H1 (cell line): ENCODE results near the gene KCNMA1. TPM values are rescaled to one million over a fixed set of nuclear protein-coding genes. Genes with fewer than 3 reads are reported as not detected.

Source experiments
- CTCF ChIA-PET: fragments of 300-600 bp; sonication (Branson Sonifier 250); formaldehyde crosslinking; loops from one replicate; lab custom pipeline; 2021; ENCODE audit not compliant: partially characterized antibody; lab: Charles Lee
- POLR2A ChIA-PET: fragments of 300-600 bp; sonication (Branson Sonifier 250); formaldehyde crosslinking; loops from one replicate; lab custom pipeline; 2021; ENCODE audit warnings: inconsistent platforms; ENCODE audit not compliant: partially characterized antibody; lab: Charles Lee
- DNase-seq, 2 experiments: peaks; one replicate each; pipeline versions ENCODE4 v3.0.0 to v3.0.0-alpha.2; 2010 to 2022; ENCODE audit warnings: low spot score in 2 of 2, low read depth in 1 of 2, mixed read lengths in 1 of 2
- FAIRE-seq: peaks from 2 replicates; lab custom pipeline; 2011; peaks lifted over from hg19 to GRCh38; lab: Jason Lieb, UNC
- H2AFZ ChIP-seq: 2 replicates; pipeline ENCODE4 v1.8.1; 2012; ENCODE audit warnings: low read length, inconsistent platforms
- H2AK5ac ChIP-seq: 2 replicates; pipeline ENCODE4 v1.6.1; 2013; ENCODE audit warnings: low read depth, low read length
- H2BK120ac ChIP-seq: replicated peaks from 2 replicates; pipeline ENCODE3; 2013; ENCODE audit warnings: low read depth, low read length, inconsistent platforms
- H2BK12ac ChIP-seq: 2 replicates; pipeline ENCODE4 v1.6.1; 2013; ENCODE audit warnings: low read depth, low read length
- H2BK15ac ChIP-seq: 2 replicates; pipeline ENCODE4 v1.6.1; 2013; ENCODE audit warnings: low read length
- H2BK20ac ChIP-seq: 2 replicates; pipeline ENCODE4 v1.6.1; 2013; ENCODE audit warnings: low read length
- H2BK5ac ChIP-seq: 2 replicates; pipeline ENCODE4 v1.6.1; 2013; ENCODE audit warnings: low read depth, low read length
- H3K14ac ChIP-seq: 2 replicates; pipeline ENCODE4 v1.6.1; 2013; ENCODE audit warnings: inconsistent platforms; ENCODE audit not compliant: insufficient read length
- H3K18ac ChIP-seq: 2 replicates; pipeline ENCODE4 v1.6.1; 2013; ENCODE audit warnings: low read length; ENCODE audit errors: extremely low read depth
- H3K23ac ChIP-seq: 2 replicates; pipeline ENCODE4 v1.6.1; 2013; ENCODE audit warnings: inconsistent platforms; ENCODE audit not compliant: insufficient read length
- H3K23me2 ChIP-seq: 2 replicates; pipeline ENCODE4 v1.6.1; 2013; ENCODE audit warnings: low read depth, low read length
- H3K27ac ChIP-seq: 2 replicates; pipeline ENCODE4 v1.6.1; 2011; ENCODE audit warnings: low read depth, low read length, inconsistent platforms
- H3K27me3 ChIP-seq, 4 experiments: replicated peaks in 1 of 4; 1 replicate in 1 of 4; 2 replicates in 3 of 4; pipeline versions ENCODE4 v1.6.1 to v1.8.1; 2011 to 2013; ENCODE audit warnings: low read length in 3 of 4, mild to moderate bottlenecking in 3 of 4, inconsistent platforms in 2 of 4, mixed read lengths in 2 of 4, moderate library complexity in 1 of 4; ENCODE audit not compliant: control insufficient read depth in 3 of 4, insufficient read depth in 3 of 4; ENCODE audit errors: extremely low read depth in 1 of 4
- H3K36me3 ChIP-seq, 4 experiments: 2 replicates each; pipeline versions ENCODE4 v1.6.1 to v1.8.1; 2011 to 2013; ENCODE audit warnings: mild to moderate bottlenecking in 4 of 4, low read length in 3 of 4, moderate library complexity in 2 of 4, control low read depth in 1 of 4, inconsistent platforms in 1 of 4; ENCODE audit not compliant: insufficient read depth in 4 of 4, control insufficient read depth in 2 of 4
- H3K4ac ChIP-seq: replicated peaks from 2 replicates; pipeline ENCODE3; 2013; ENCODE audit warnings: low read length, low read depth, mixed read lengths, inconsistent platforms; ENCODE audit not compliant: insufficient read length
- H3K4me1 ChIP-seq, 4 experiments: replicated peaks in 1 of 4; 1 replicate in 1 of 4; 2 replicates in 3 of 4; pipeline versions ENCODE4 v1.6.1 to v1.8.1; 2011 to 2013; ENCODE audit warnings: low read length in 3 of 4, inconsistent platforms in 2 of 4, mixed read lengths in 1 of 4; ENCODE audit not compliant: insufficient read depth in 4 of 4, control insufficient read depth in 3 of 4
- H3K4me2 ChIP-seq, 2 experiments: 2 replicates each; pipeline versions ENCODE4 v1.6.1 to v1.8.1; 2011 to 2013; ENCODE audit warnings: low read depth in 2 of 2, low read length in 2 of 2, control low read depth in 1 of 2, inconsistent platforms in 1 of 2, mild to moderate bottlenecking in 1 of 2; ENCODE audit not compliant: insufficient read depth in 1 of 2
- H3K4me3 ChIP-seq, 4 experiments: fragments of 200-600, 300-600 bp in 1 of 4; sonication (generic), shearing (Covaris generic), sonication (Bioruptor Twin) in 1 of 4; 2 replicates each; pipeline versions ENCODE4 v1.5.1 to v1.8.1; 2011 to 2016; ENCODE audit warnings: low read length in 4 of 4, low read depth in 3 of 4, control low read depth in 2 of 4, inconsistent platforms in 2 of 4, mild to moderate bottlenecking in 2 of 4, mixed read lengths in 1 of 4, moderate library complexity in 1 of 4; ENCODE audit not compliant: insufficient read depth in 2 of 4; ENCODE audit errors: extremely low read depth in 1 of 4
- H3K56ac ChIP-seq: replicated peaks from 2 replicates; pipeline ENCODE3; 2013; ENCODE audit warnings: low read depth, mild to moderate bottlenecking, mixed read lengths, low read length, inconsistent platforms; ENCODE audit not compliant: insufficient read length
- H3K79me1 ChIP-seq: 2 replicates; pipeline ENCODE4 v1.6.1; 2013; ENCODE audit warnings: low read depth, low read length, control low read depth
- H3K79me2 ChIP-seq, 2 experiments: 2 replicates each; pipeline versions ENCODE4 v1.6.1 to v1.8.1; 2012 to 2013; ENCODE audit warnings: low read length in 2 of 2, mild to moderate bottlenecking in 2 of 2, inconsistent platforms in 1 of 2; ENCODE audit not compliant: insufficient read depth in 2 of 2, control insufficient read depth in 1 of 2
- H3K9ac ChIP-seq, 4 experiments: replicated peaks in 1 of 4; 1 replicate in 1 of 4; 2 replicates in 3 of 4; pipeline versions ENCODE4 v1.6.1 to v1.8.1; 2011 to 2013; ENCODE audit warnings: low read depth in 3 of 4, low read length in 3 of 4, control low read depth in 2 of 4, mild to moderate bottlenecking in 2 of 4, moderate library complexity in 2 of 4, inconsistent platforms in 1 of 4; ENCODE audit errors: extremely low read depth in 1 of 4
- H3K9me3 ChIP-seq, 2 experiments: 2 replicates each; pipeline versions ENCODE4 v1.6.1 to v1.8.1; 2012 to 2013; ENCODE audit warnings: mild to moderate bottlenecking in 2 of 2, moderate library complexity in 2 of 2, control low read depth in 1 of 2, inconsistent platforms in 1 of 2, low read depth in 1 of 2, low read length in 1 of 2, mixed read lengths in 1 of 2; ENCODE audit not compliant: insufficient read depth in 2 of 2
- H4K20me1 ChIP-seq, 2 experiments: replicated peaks in 1 of 2; 2 replicates each; pipeline versions ENCODE3 to v1.8.1; 2011 to 2013; ENCODE audit warnings: inconsistent platforms in 2 of 2, low read length in 2 of 2, mild to moderate bottlenecking in 1 of 2; ENCODE audit not compliant: insufficient read depth in 2 of 2, control insufficient read depth in 1 of 2
- H4K5ac ChIP-seq: 2 replicates; pipeline ENCODE4 v1.6.1; 2013; ENCODE audit warnings: low read length, low read depth, mixed read lengths, inconsistent platforms; ENCODE audit not compliant: insufficient read length
- H4K8ac ChIP-seq: 2 replicates; pipeline ENCODE4 v1.8.0; 2013; ENCODE audit warnings: mild to moderate bottlenecking, moderate library complexity, low read length, inconsistent platforms; ENCODE audit not compliant: insufficient read depth; ENCODE audit errors: extremely low read depth
- H4K91ac ChIP-seq: replicated peaks from 2 replicates; pipeline ENCODE3; 2013; ENCODE audit warnings: low read length, mixed read lengths, inconsistent platforms; ENCODE audit not compliant: insufficient read length
- CBX8 ChIP-seq: fragments of 300-800, 300-1000 bp; sonication (generic); IDR thresholded peaks from 2 replicates; pipeline ENCODE4 v1.7.1; 2016; ENCODE audit warnings: low read depth, low read length, borderline replicate concordance
- E2F6 ChIP-seq: IDR thresholded peaks from 2 replicates; pipeline ENCODE4 v1.6.1; 2012; ENCODE audit warnings: inconsistent platforms
- FOSL1 ChIP-seq: IDR thresholded peaks from 2 replicates; pipeline ENCODE4 v1.6.1; 2011; ENCODE audit warnings: mild to moderate bottlenecking, low read depth, low read length, moderate library complexity; ENCODE audit not compliant: insufficient read depth
- JUND ChIP-seq: IDR thresholded peaks from 2 replicates; pipeline ENCODE4 v1.6.1; 2011; ENCODE audit warnings: mild to moderate bottlenecking, improper control_type of control experiment, low read length
- KDM4A ChIP-seq: IDR thresholded peaks from one replicate; pipeline ENCODE4 v1.7.1; 2012; ENCODE audit warnings: low read depth, mild to moderate bottlenecking, moderate library complexity, low read length, inconsistent platforms; ENCODE audit not compliant: severe bottlenecking
- KDM5A ChIP-seq: fragments of 200-600 bp; IDR thresholded peaks from 2 replicates; pipeline ENCODE4 v1.7.1; 2012; ENCODE audit warnings: mild to moderate bottlenecking, low read length, inconsistent platforms, mixed read lengths
- PHF8 ChIP-seq: fragments of 200-600 bp; sonication (generic); conservative IDR thresholded peaks from 2 replicates; pipeline ENCODE4 v1.7.1; 2012; ENCODE audit warnings: low read depth, mild to moderate bottlenecking, inconsistent platforms, low read length, moderate library complexity
- POLR2AphosphoS5 ChIP-seq: IDR thresholded peaks from 2 replicates; pipeline ENCODE4 v1.6.1; 2011; ENCODE audit warnings: low read depth, low read length
- POU5F1 ChIP-seq: IDR thresholded peaks from 2 replicates; pipeline ENCODE4 v1.6.1; 2011; ENCODE audit warnings: low read depth, mild to moderate bottlenecking, low read length, moderate library complexity
- RBBP5 ChIP-seq: IDR thresholded peaks from 2 replicates; pipeline ENCODE4 v1.7.1; 2012; ENCODE audit warnings: low read depth, mild to moderate bottlenecking, inconsistent platforms, low read length, moderate library complexity, borderline replicate concordance
- SIRT6 ChIP-seq: IDR thresholded peaks from one replicate; pipeline ENCODE4 v1.7.1; 2012; ENCODE audit warnings: low read length, inconsistent platforms
- SIX5 ChIP-seq: IDR thresholded peaks from 2 replicates; pipeline ENCODE4 v1.6.1; 2011; ENCODE audit warnings: mild to moderate bottlenecking, low read depth, low read length
- SUZ12 ChIP-seq: fragments of 200-600 bp; sonication (generic); IDR thresholded peaks from 2 replicates; pipeline ENCODE4 v1.6.1; 2012; ENCODE audit warnings: mild to moderate bottlenecking, inconsistent platforms, low read length, moderate library complexity, mixed read lengths
- TAF1 ChIP-seq: IDR thresholded peaks from 2 replicates; pipeline ENCODE4 v1.6.1; 2011; ENCODE audit warnings: mild to moderate bottlenecking, low read depth, low read length
- WGBS, 2 experiments: shearing (Covaris generic) in 1 of 2; methylation state at CpG; one replicate each; pipeline versions ENCODE4 v1.1.6 to v1.1.7; 2013 to 2015; ENCODE audit warnings: low lambda C conversion rate in 2 of 2, mixed read lengths in 2 of 2, inconsistent platforms in 1 of 2, low coverage in 1 of 2, missing lambda C conversion rate in 1 of 2; ENCODE audit not compliant: insufficient replicate concordance in 2 of 2, insufficient coverage in 1 of 2, insufficient read length in 1 of 2; ENCODE audit errors: extremely low coverage in 1 of 2, missing lambda C conversion rate in 1 of 2; 5-methylcytosine and 5-hydroxymethylcytosine counted together
- polyA plus RNA-seq, 7 experiments: library from polyadenylated mRNA; depleted of rRNA in 3 of 7; stranded (reverse) in 5 of 7; unstranded in 2 of 7; fragments of >200 nt in 5 of 7; fragments of 200-250 nt in 2 of 7; gene quantifications; 1 replicate in 5 of 7; 2 replicates in 1 of 7; 4 replicates in 1 of 7; pipeline versions ENCODE4 v1.2.1 to v1.2.3, GENCODE V29; 2011 to 2013; ENCODE audit warnings: missing spikeins in 2 of 7, mixed read lengths in 2 of 7
- total RNA-seq: library from RNA; stranded (reverse); fragmentation: NEBNext Ultra II Directional; extraction: Animal tissue kit (Norgen Biotek cat#: 25700); gene quantifications from 2 replicates; pipeline ENCODE4 v1.2.1, GENCODE V29; 2021

The KCNMA1 gene
- total and polyA plus RNA-seq, 2 of the 8 experiments (the other 6 are each of a cell fraction or from before 2014, with no cell fraction given), result 10.2 to 11.1 TPM

- Histone ChIP-seq H2BK120ac (no peak overlapping the region), H3K9ac (no peak overlapping the region), H3K18ac (no peak overlapping the region), H3K56ac (no peak overlapping the region), H3K23ac (no peak overlapping the region), H3K79me1 (no peaks in the 10 kb centered on the region), H4K5ac (no peak overlapping the region), H3K4me1 (no peaks in the 10 kb centered on the region; a peak in 2 of 7 replicates), H3K4me3 (no peak overlapping the region), H2BK12ac (no peak overlapping the region), H4K20me1 (no peaks in the 10 kb centered on the region), H3K4me2 (no peak overlapping the region), H3K27ac (no peak overlapping the region), H2AFZ (no peak overlapping the region), H3K27me3 (no peaks in the 10 kb centered on the region), H2BK20ac (no peak overlapping the region), H3K79me2 (no peaks in the 10 kb centered on the region; a peak in 1 of 4 replicates), H4K91ac (no peak overlapping the region), H3K4ac (no peak overlapping the region), H3K23me2 (peaks cover 4% of the 10 kb centered on the region; the same call in 1 of the 2 replicates), H3K36me3 (no peaks in the 10 kb centered on the region), H3K14ac (no peak overlapping the region), H2AK5ac (no peak overlapping the region), H4K8ac (no peak overlapping the region), H2BK15ac (no peak overlapping the region), H3K9me3 (no peaks in the 10 kb centered on the region), H2BK5ac (no peak overlapping the region)
- 96% methylated on average over 1 of the region's 1 CpG; no CpG with 5 or more reads in 1 of the 2 experiments for WGBS, 2 experiments
- CTCF ChIA-PET, result interaction anchor here (1.8 kb wide), 1 partner anchor 65 kb away, joined by 9 read pairs; no protein-coding TSS in a partner anchor
- FAIRE-seq (no peak), DNase-seq (no peak)
- POLR2A ChIA-PET, result no interaction called here
- TF ChIP-seq CBX8, result no peak
- no peak for TF ChIP-seq POLR2AphosphoS5
- no peak for TF ChIP-seq RBBP5
- TF ChIP-seq SUZ12, result no peak
- TF ChIP-seq PHF8, result no peak
- TF ChIP-seq KDM4A, result no peak
- TF ChIP-seq SIRT6, result no peak
- no peak for TF ChIP-seq KDM5A
- TF ChIP-seq POU5F1, result no peak
- TF ChIP-seq TAF1, result no peak
- TF ChIP-seq JUND, result no peak
- TF ChIP-seq E2F6, result no peak
- TF ChIP-seq SIX5, result no peak
- no peak for TF ChIP-seq FOSL1
Measured at GRCh38 chr10:77541247-77541646, 96.4 kb downstream of the KCNMA1 start.
